ENCODE results near the gene OR2T5.
"Not testable (repeated sequence)": the region's sequence is repeated elsewhere in the genome, so short reads cannot be mapped to it uniquely, and the experiment has no call there.

OR2T5 gene

DNA sequence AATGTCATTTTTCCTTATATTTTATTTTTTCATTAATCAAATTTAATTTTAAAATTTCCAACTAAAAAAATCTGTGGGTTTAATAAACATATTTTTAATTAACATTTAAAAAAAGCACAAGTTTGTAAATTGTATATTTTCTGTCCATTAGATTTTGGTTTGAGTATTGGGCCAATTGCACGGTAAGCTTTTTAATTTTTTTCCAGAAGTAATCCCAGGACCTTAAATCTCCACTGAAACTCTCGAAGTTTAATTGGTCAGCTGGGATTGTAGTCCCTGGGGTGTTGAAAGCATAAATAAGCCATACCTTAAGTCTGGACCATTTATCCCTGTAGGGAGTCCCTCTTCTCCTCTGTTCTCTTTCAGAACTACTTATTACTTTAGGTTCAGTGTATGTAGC, 19.4 kb downstream of the OR2T5 start, which contains the start of gene OR2G6:
TSS of gene OR2G6 (plus strand) at position 301 of the 400 bp plus-strand sequence. CDS start 13,574 bp downstream, outside the sequence.
- DNase-seq (ENCODE audit: low read depth), result not testable (repeated sequence)

DNA sequence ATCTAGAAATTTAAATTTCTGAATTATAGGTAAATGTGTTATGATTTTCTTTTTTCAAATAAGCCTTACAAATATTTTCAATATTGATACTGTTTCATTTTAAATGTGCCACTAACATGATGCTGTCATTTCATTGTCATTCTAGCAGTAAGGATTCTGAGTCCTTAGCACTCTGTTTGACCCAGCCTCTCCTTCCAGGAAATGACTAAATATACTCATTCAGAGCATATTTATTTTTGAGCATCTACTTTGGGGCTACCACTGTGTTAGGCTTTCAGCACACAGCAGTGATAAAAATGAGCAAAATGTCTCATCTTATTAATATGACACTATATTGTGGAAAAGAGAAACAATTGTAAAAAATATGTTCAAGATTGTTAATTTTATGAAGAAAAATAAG, 21.8 kb downstream of the OR2T5 start:
- not testable (repeated sequence) for DNase-seq (ENCODE audit: low read depth)

DNA sequence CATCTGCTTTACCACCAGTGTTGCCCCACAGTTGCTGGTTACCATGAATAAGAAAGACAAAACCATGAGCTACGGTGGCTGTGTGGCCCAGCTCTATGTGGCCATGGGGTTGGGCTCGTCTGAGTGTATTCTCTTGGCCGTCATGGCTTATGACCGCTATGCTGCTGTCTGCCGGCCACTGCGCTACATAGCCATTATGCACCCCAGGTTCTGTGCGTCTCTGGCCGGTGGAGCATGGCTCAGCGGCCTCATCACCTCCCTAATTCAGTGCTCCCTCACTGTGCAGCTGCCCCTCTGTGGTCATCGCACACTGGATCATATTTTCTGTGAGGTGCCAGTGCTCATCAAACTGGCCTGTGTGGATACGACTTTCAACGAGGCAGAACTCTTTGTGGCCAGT, 33.5 kb downstream of the OR2T5 start:
- DNase-seq (ENCODE audit: low read depth), result no peak

DNA sequence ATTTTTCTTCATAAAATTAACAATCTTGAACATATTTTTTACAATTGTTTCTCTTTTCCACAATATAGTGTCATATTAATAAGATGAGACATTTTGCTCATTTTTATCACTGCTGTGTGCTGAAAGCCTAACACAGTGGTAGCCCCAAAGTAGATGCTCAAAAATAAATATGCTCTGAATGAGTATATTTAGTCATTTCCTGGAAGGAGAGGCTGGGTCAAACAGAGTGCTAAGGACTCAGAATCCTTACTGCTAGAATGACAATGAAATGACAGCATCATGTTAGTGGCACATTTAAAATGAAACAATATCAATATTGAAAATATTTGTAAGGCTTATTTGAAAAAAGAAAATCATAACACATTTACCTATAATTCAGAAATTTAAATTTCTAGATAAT, 49.1 kb downstream of the OR2T5 start:
- DNase-seq (ENCODE audit: low read depth), result not testable (repeated sequence)

All from fibroblast of the conjunctiva (primary cell).